Fibroblast of the conjunctiva (primary cell): ENCODE results near the gene MRGPRD.

Source experiments
- DNase-seq: peaks from one replicate; pipeline ENCODE4 v3.0.0-alpha.2; 2010; ENCODE audit warnings: low read depth

Gene MRGPRD

GRCh38 chr11:68968306-68969250, 12.2 kb downstream of the MRGPRD start:
- no peak for DNase-seq

GRCh38 chr11:68966894-68967780, 13.6 kb downstream of the MRGPRD start:
- DNase-seq: no peak

- DNase-seq: no peak
Measured at GRCh38 chr11:68965901-68966853, 14.6 kb downstream of the MRGPRD start.

- DNase-seq: no peak
Measured at GRCh38 chr11:68963779-68964178, 17.0 kb downstream of the MRGPRD start.

GRCh38 chr11:68962527-68963250, 18.1 kb downstream of the MRGPRD start:
- no peak for DNase-seq

- no peak for DNase-seq
Measured at GRCh38 chr11:68961245-68961644, 19.5 kb downstream of the MRGPRD start.

GRCh38 chr11:68960294-68961071, 20.3 kb downstream of the MRGPRD start:
- no peak for DNase-seq

GRCh38 chr11:68959465-68960293, 21.1 kb downstream of the MRGPRD start:
- DNase-seq: no peak

GRCh38 chr11:68958211-68958610, 22.6 kb downstream of the MRGPRD start:
- DNase-seq: no peak

GRCh38 chr11:68956547-68957254, 24.1 kb downstream of the MRGPRD start:
- DNase-seq: no peak

- DNase-seq: no peak
Measured at GRCh38 chr11:68956142-68956541, 24.6 kb downstream of the MRGPRD start.

- no peak for DNase-seq
Measured at GRCh38 chr11:68955607-68955958, 25.2 kb downstream of the MRGPRD start.

GRCh38 chr11:68954836-68955606, 25.8 kb downstream of the MRGPRD start:
- no peak for DNase-seq

GRCh38 chr11:68950762-68951161, 30.0 kb downstream of the MRGPRD start:
- DNase-seq: no peak

GRCh38 chr11:68950270-68950669, 30.5 kb downstream of the MRGPRD start:
- DNase-seq: no peak

- DNase-seq: no peak
Measured at GRCh38 chr11:68948935-68949334, 31.9 kb downstream of the MRGPRD start.

- DNase-seq: no peak
Measured at GRCh38 chr11:68948496-68948895, 32.3 kb downstream of the MRGPRD start.

GRCh38 chr11:68947151-68947550, 33.6 kb downstream of the MRGPRD start:
- DNase-seq: no peak
